Panc1 (cell line): ENCODE results near the gene NOA1. TPM values are rescaled to one million over a fixed set of nuclear protein-coding genes. Genes with fewer than 3 reads are reported as not detected.

Experiments
- ATAC-seq: fragments of 200-7000 bp; cut with Tn5 transposase; 2 replicates; pipeline ENCODE4 v1.9.1; 2020; ENCODE audit warnings: mild to moderate bottlenecking, moderate library complexity
- BruUV-seq: library from RNA; stranded (reverse); fragments of 400-500 nt; replicated peaks from 2 replicates; lab custom pipeline; 2021; lab: Mats Ljungman, UMichigan
- CTCF ChIA-PET: fragments of 300-600 bp; sonication (Branson Sonifier 250); formaldehyde crosslinking; loops from one replicate; lab custom pipeline; 2022; ENCODE audit warnings: antibody characterized with exemption; lab: Charles Lee
- POLR2A ChIA-PET: fragments of 300-600 bp; sonication (Branson Sonifier 250); formaldehyde crosslinking; loops from one replicate; lab custom pipeline; 2022; ENCODE audit warnings: antibody characterized with exemption; lab: Charles Lee
- DNase-seq: peaks from one replicate; pipeline ENCODE4 v3.0.0-alpha.2; 2010; ENCODE audit warnings: low read depth, low spot score
- H3K27ac ChIP-seq: 2 replicates; pipeline ENCODE4 v1.5.1; 2011; ENCODE audit warnings: mild to moderate bottlenecking, low read length, inconsistent platforms
- H3K27me3 ChIP-seq: fragments of 200-500 bp; sonication (Bioruptor generic); 2 replicates; pipeline ENCODE4 v1.6.0; 2014; ENCODE audit warnings: low read length, inconsistent platforms; ENCODE audit not compliant: control insufficient read depth, insufficient read depth
- H3K36me3 ChIP-seq: fragments of 200-500 bp; sonication (Bioruptor generic); 2 replicates; pipeline ENCODE4 v1.5.1; 2014; ENCODE audit warnings: inconsistent platforms, mild to moderate bottlenecking, low read length, moderate library complexity; ENCODE audit not compliant: control insufficient read depth, insufficient read depth
- H3K4me1 ChIP-seq: 2 replicates; pipeline ENCODE4 v1.5.1; 2011; ENCODE audit warnings: inconsistent platforms, mild to moderate bottlenecking, low read length, moderate library complexity; ENCODE audit not compliant: control insufficient read depth, insufficient read depth
- H3K4me3 ChIP-seq, 2 experiments: 2 replicates each; pipeline ENCODE4 v1.5.1; 2011 to 2012; ENCODE audit warnings: low read depth in 2 of 2, low read length in 2 of 2, mild to moderate bottlenecking in 2 of 2, inconsistent platforms in 1 of 2, moderate library complexity in 1 of 2
- H3K9me3 ChIP-seq: fragments of 200-500 bp; sonication (Bioruptor generic); 2 replicates; pipeline ENCODE4 v1.5.1; 2014; ENCODE audit warnings: low read depth, mild to moderate bottlenecking, inconsistent platforms, low read length, moderate library complexity; ENCODE audit not compliant: control insufficient read depth, insufficient read depth
- CTCF ChIP-seq: fragments of 450-650 bp; IDR thresholded peaks from 2 replicates; pipeline ENCODE4 v1.5.1; 2017; ENCODE audit warnings: mild to moderate bottlenecking
- POLR2AphosphoS5 ChIP-seq: IDR thresholded peaks from 2 replicates; pipeline ENCODE4 v1.6.1; 2012; ENCODE audit warnings: mild to moderate bottlenecking, low read depth, low read length, moderate library complexity
- REST ChIP-seq, 2 experiments: IDR thresholded peaks; 2 replicates each; pipeline ENCODE4 v1.6.1; 2011 to 2012; ENCODE audit warnings: low read depth in 2 of 2, control low read depth in 1 of 2, low read length in 1 of 2, mild to moderate bottlenecking in 1 of 2, moderate library complexity in 1 of 2; ENCODE audit not compliant: insufficient read depth in 1 of 2
- SIN3A ChIP-seq: IDR thresholded peaks from 2 replicates; pipeline ENCODE4 v1.6.1; 2012; ENCODE audit warnings: low read depth, mild to moderate bottlenecking, low read length, moderate library complexity, borderline replicate concordance; ENCODE audit not compliant: insufficient read depth
- TCF7L2 ChIP-seq: IDR thresholded peaks from 2 replicates; pipeline ENCODE4 v1.6.1; 2011; ENCODE audit warnings: mild to moderate bottlenecking, low read depth, low read length, inconsistent platforms
- in situ Hi-C: cut with HindIII; loops from 2 replicates; pipeline ENCODE4 v1.10.0; 2016; ENCODE audit warnings: low sequenced_read_pairs, low pct_unique_long_range_greater_than_20kb
- intact Hi-C: fragments of 100-400 bp; cut with micrococcal nuclease; formaldehyde crosslinking; loops from one replicate; pipeline ENCODE4 v1.10.0; 2022; ENCODE audit not compliant: unreplicated experiment
- total RNA-seq: library from RNA; stranded (reverse); gene quantifications from one replicate; pipeline ENCODE4 v1.2.1, GENCODE V29; 2021; ENCODE audit not compliant: unreplicated experiment

The NOA1 gene
- total RNA-seq, 1 experiment from 2014 or later, result 11.8 TPM

GRCh38 chr4:56971383-56971782, 6.0 kb downstream of the NOA1 start:
- H3K27ac ChIP-seq, result no peak overlapping the region
- ChIA-PET CTCF (no interaction called here), POLR2A (interaction anchor here (0.6 kb wide), 1 partner anchor 781 kb away, joined by 4 read pairs; no protein-coding TSS in a partner anchor)
- no peaks in the 10 kb centered on the region for H3K9me3 ChIP-seq
- intact Hi-C loops (no loop called here), in situ Hi-C loops (no loop called here)
- DNase-seq (no peak), ATAC-seq (no peak)
- H3K4me3 ChIP-seq, result no peak overlapping the region
- TF ChIP-seq POLR2AphosphoS5 (no peak), TCF7L2 (no peak), CTCF (no peak), REST (IDR thresholded peaks at IDR 0.05; ENCODE audit: insufficient read depth in 1 of 2, low read depth in 2 of 2, low read length in 1 of 2) (no peak), SIN3A (no peak)
- no peaks in the 10 kb centered on the region for H3K27me3 ChIP-seq
- H3K36me3 ChIP-seq, result peaks cover 30% of the 10 kb centered on the region
- H3K4me1 ChIP-seq, result no peaks in the 10 kb centered on the region
- BruUV-seq, result no TSS peak

GRCh38 chr4:56961107-56961500, 16.3 kb downstream of the NOA1 start:
- ChIA-PET POLR2A (no interaction called here), CTCF (no interaction called here)
- Histone ChIP-seq H3K36me3 (no peaks in the 10 kb centered on the region; the same call in 1 of the 2 replicates), H3K27ac (no peak overlapping the region; the same call in 1 of the 2 replicates), H3K27me3 (no peaks in the 10 kb centered on the region), H3K9me3 (no peaks in the 10 kb centered on the region), H3K4me3 (no peak overlapping the region), H3K4me1 (no peaks in the 10 kb centered on the region)
- BruUV-seq, result no TSS peak
- intact Hi-C loops, result no loop called here
- in situ Hi-C loops, result no loop called here
- DNase-seq, result no peak
- no peak for TF ChIP-seq POLR2AphosphoS5
- no peak for TF ChIP-seq SIN3A
- no peak for TF ChIP-seq REST (IDR thresholded peaks at IDR 0.05; ENCODE audit: insufficient read depth in 1 of 2, low read depth in 2 of 2, low read length in 1 of 2)
- no peak for TF ChIP-seq TCF7L2
- TF ChIP-seq CTCF, result no peak
- ATAC-seq, result no peak
